Measurements from ENCODE around the gene TUBB1.
"Not testable (repeated sequence)": the region's sequence is repeated elsewhere in the genome, so short reads cannot be mapped to it uniquely, and the experiment has no call there.

Gene TUBB1

GRCh38 chr20:59019217-59019616 lies at the start of gene TUBB1:
Gene TUBB1, plus strand, starts transcription at chr20:59019429. Its CDS starts 94 bp downstream, at chr20:59019523.
- no peak for DNase-seq

GRCh38 chr20:58969439-58969838 lies 49.8 kb upstream of the TUBB1 start:
- DNase-seq, result no peak

GRCh38 chr20:58970146-58970545 lies 49.1 kb upstream of the TUBB1 start:
- DNase-seq, result no peak

GRCh38 chr20:58971429-58971828 lies 47.8 kb upstream of the TUBB1 start:
- no peak for DNase-seq

GRCh38 chr20:58973179-58973578 lies 46.0 kb upstream of the TUBB1 start:
- no peak for DNase-seq

- DNase-seq, result no peak
These were observed 45.4 kb upstream of the TUBB1 start for GRCh38 chr20:58973866-58974265.

- DNase-seq, result no peak
These were observed 43.9 kb upstream of the TUBB1 start for GRCh38 chr20:58975353-58975752.

GRCh38 chr20:58976061-58976730 lies 43.0 kb upstream of the TUBB1 start:
- no peak for DNase-seq

GRCh38 chr20:58978351-58979190 lies 40.7 kb upstream of the TUBB1 start:
- DNase-seq, result no peak

GRCh38 chr20:58980711-58981627 lies 38.3 kb upstream of the TUBB1 start, which contains the start of gene NELFCD:
Gene NELFCD, plus strand, starts transcription at chr20:58981256. Its CDS starts 54 bp downstream, at chr20:58981310.
- DNase-seq, result peak; percentile 96

- peak; percentile 72 for DNase-seq
These were observed 37.4 kb upstream of the TUBB1 start for GRCh38 chr20:58981628-58982364.

- no peak for DNase-seq
These were observed 36.7 kb upstream of the TUBB1 start for GRCh38 chr20:58982406-58983114.

- DNase-seq, result not testable (repeated sequence)
These were observed 36.1 kb upstream of the TUBB1 start for GRCh38 chr20:58983115-58983468.

- no peak for DNase-seq
These were observed 34.5 kb upstream of the TUBB1 start for GRCh38 chr20:58984691-58985090.

- DNase-seq, result no peak
These were observed 33.6 kb upstream of the TUBB1 start for GRCh38 chr20:58985656-58986055.

- DNase-seq, result no peak
These were observed 32.8 kb upstream of the TUBB1 start for GRCh38 chr20:58986286-58986967.

GRCh38 chr20:58986968-58987517 lies 32.2 kb upstream of the TUBB1 start:
- no peak for DNase-seq

GRCh38 chr20:58987790-58988564 lies 31.3 kb upstream of the TUBB1 start:
- no peak for DNase-seq

- no peak for DNase-seq
These were observed 30.7 kb upstream of the TUBB1 start for GRCh38 chr20:58988565-58988882.

- no peak for DNase-seq
These were observed 30.0 kb upstream of the TUBB1 start for GRCh38 chr20:58989196-58989595.

All from eye (tissue), 1 donor.